CD4-positive, alpha-beta T cell treated with Interferon gamma for 1 hour (primary cell): ENCODE results near the gene LGALS3BP.
"Not testable (repeated sequence)": the region's sequence is repeated elsewhere in the genome, so short reads cannot be mapped to it uniquely, and the experiment has no call there.

ENCODE experiments used
- DNase-seq: peaks from one replicate; pipeline ENCODE4 v3.0.0-alpha.2; 2020

LGALS3BP gene

GRCh38 chr17:78962345-78962983 is 17.3 kb downstream of the LGALS3BP start:
- no peak for DNase-seq

GRCh38 chr17:78961571-78961970 is 18.2 kb downstream of the LGALS3BP start:
- DNase-seq, result no peak

- DNase-seq, result no peak
Measured at GRCh38 chr17:78960928-78961327, 18.8 kb downstream of the LGALS3BP start.

- DNase-seq, result no peak
Measured at GRCh38 chr17:78959803-78960202, 19.9 kb downstream of the LGALS3BP start.

- DNase-seq, result no peak
Measured at GRCh38 chr17:78958641-78959127, 21.0 kb downstream of the LGALS3BP start.

GRCh38 chr17:78957128-78957527 is 22.6 kb downstream of the LGALS3BP start:
- DNase-seq, result no peak

GRCh38 chr17:78956254-78956653 is 23.5 kb downstream of the LGALS3BP start:
- DNase-seq, result no peak

GRCh38 chr17:78954684-78955083 is 25.0 kb downstream of the LGALS3BP start:
- DNase-seq, result no peak

GRCh38 chr17:78953356-78954350 is 26.1 kb downstream of the LGALS3BP start:
- DNase-seq, result no peak

- DNase-seq, result no peak
Measured at GRCh38 chr17:78952706-78953105, 27.0 kb downstream of the LGALS3BP start.

- no peak for DNase-seq
Measured at GRCh38 chr17:78951967-78952551, 27.7 kb downstream of the LGALS3BP start.

- DNase-seq, result no peak
Measured at GRCh38 chr17:78950870-78951269, 28.9 kb downstream of the LGALS3BP start.

- DNase-seq, result no peak
Measured at GRCh38 chr17:78947235-78948149, 32.2 kb downstream of the LGALS3BP start.

GRCh38 chr17:78946631-78947030 is 33.1 kb downstream of the LGALS3BP start:
- DNase-seq, result peak; percentile 3

GRCh38 chr17:78946131-78946530 is 33.6 kb downstream of the LGALS3BP start:
- DNase-seq, result no peak

- not testable (repeated sequence) for DNase-seq
Measured at GRCh38 chr17:78945455-78945854, 34.3 kb downstream of the LGALS3BP start.

- DNase-seq, result no peak
Measured at GRCh38 chr17:78944956-78945355, 34.8 kb downstream of the LGALS3BP start.

GRCh38 chr17:78944026-78944425 is 35.7 kb downstream of the LGALS3BP start:
- no peak for DNase-seq

GRCh38 chr17:78940708-78941107 is 39.0 kb downstream of the LGALS3BP start:
- no peak for DNase-seq

GRCh38 chr17:78940258-78940657 is 39.5 kb downstream of the LGALS3BP start:
- no peak for DNase-seq

GRCh38 chr17:78939615-78940014 is 40.1 kb downstream of the LGALS3BP start:
- no peak for DNase-seq

GRCh38 chr17:78937561-78937960 is 42.2 kb downstream of the LGALS3BP start:
- no peak for DNase-seq
